Measurements from ENCODE around the gene PCDHGB1. TPM values are rescaled to one million over a fixed set of nuclear protein-coding genes. Genes with fewer than 3 reads are reported as not detected.
"Not testable (repeated sequence)": the region's sequence is repeated elsewhere in the genome, so short reads cannot be mapped to it uniquely, and the experiment has no call there.

PCDHGB1 gene
- total RNA-seq, 2 donors from 2014 or later: 0.15 to 1.7 TPM

- Histone ChIP-seq H3K27ac (no peak overlapping the region), H3K4me1 (no peaks in the 10 kb centered on the region), H3K27me3 (no peaks in the 10 kb centered on the region), H3K9ac (ENCODE audit: low read depth in 2 of 2, low read length in 2 of 2) (no peak overlapping the region), H3K4me3 (no peak overlapping the region), H3K9me3 (no peaks in the 10 kb centered on the region), H3K36me3 (no peaks in the 10 kb centered on the region)
- TF ChIP-seq CTCF (IDR thresholded peaks at IDR 0.05): no peak
- intact Hi-C loops (cut with DNase I): no loop called here
- DNase-seq: no peak
These were observed 43.4 kb downstream of the PCDHGB1 start for GRCh38 chr5:141393267-141393666.

- H3K4me3 ChIP-seq; H3K36me3 ChIP-seq; intact Hi-C loops (cut with DNase I); H3K27ac ChIP-seq; H3K4me1 ChIP-seq; DNase-seq; H3K9me3 ChIP-seq; H3K27me3 ChIP-seq; H3K9ac ChIP-seq (ENCODE audit: low read depth in 2 of 2, low read length in 2 of 2): not testable (repeated sequence)
These were observed 44.7 kb downstream of the PCDHGB1 start for GRCh38 chr5:141394401-141395187.

- DNase-seq: peak; percentile 40
- H3K4me1 ChIP-seq; H3K27ac ChIP-seq; H3K27me3 ChIP-seq; H3K9ac ChIP-seq (ENCODE audit: low read depth in 2 of 2, low read length in 2 of 2); H3K36me3 ChIP-seq; H3K9me3 ChIP-seq; H3K4me3 ChIP-seq; intact Hi-C loops (cut with DNase I): not testable (repeated sequence)
- TF ChIP-seq CTCF (IDR thresholded peaks at IDR 0.05): peak; percentile 52
These were observed 48.1 kb downstream of the PCDHGB1 start, which contains the start of gene PCDHGB5 for GRCh38 chr5:141397756-141398551. Gene PCDHGB5, plus strand, starts transcription at chr5:141397947. Its CDS starts 181 bp downstream, at chr5:141398128.

- no peak for DNase-seq
- H3K4me3 ChIP-seq: no peak overlapping the region
- no peak overlapping the region for H3K9ac ChIP-seq (ENCODE audit: low read depth in 2 of 2, low read length in 2 of 2)
- H3K27ac ChIP-seq: no peak overlapping the region
- no peak for TF ChIP-seq CTCF (IDR thresholded peaks at IDR 0.05)
- no peaks in the 10 kb centered on the region for H3K9me3 ChIP-seq
- H3K36me3 ChIP-seq: no peaks in the 10 kb centered on the region
- no peaks in the 10 kb centered on the region for H3K27me3 ChIP-seq
- intact Hi-C loops (cut with DNase I): no loop called here
- H3K4me1 ChIP-seq: no peaks in the 10 kb centered on the region
These were observed 48.7 kb downstream of the PCDHGB1 start for GRCh38 chr5:141398608-141399007.

- intact Hi-C loops (cut with DNase I): no loop called here
- no peaks in the 10 kb centered on the region for H3K27me3 ChIP-seq
- no peak overlapping the region for H3K9ac ChIP-seq (ENCODE audit: low read depth in 2 of 2, low read length in 2 of 2)
- H3K4me3 ChIP-seq: no peak overlapping the region
- H3K27ac ChIP-seq: no peak overlapping the region
- TF ChIP-seq CTCF (IDR thresholded peaks at IDR 0.05): no peak
- H3K36me3 ChIP-seq: no peaks in the 10 kb centered on the region
- no peak for DNase-seq
- no peaks in the 10 kb centered on the region for H3K9me3 ChIP-seq
- no peaks in the 10 kb centered on the region for H3K4me1 ChIP-seq
These were observed 49.8 kb downstream of the PCDHGB1 start for GRCh38 chr5:141399555-141400258.

Other genes starting within 250 kb of the PCDHGB1 start
- gene PCDHB3, start 249.6 kb upstream of the PCDHGB1 start, total RNA-seq: 1 to 10 TPM in 1 of 2 donors, under 1 TPM in 1; 0.40 to 1.5 TPM
- gene PCDHB4, start 228.3 kb upstream of the PCDHGB1 start, total RNA-seq: under 1 TPM; 0.17 to 0.96 TPM
- under 1 TPM; 0.10 to 0.66 TPM for gene PCDHB5, start 214.9 kb upstream of the PCDHGB1 start, total RNA-seq
- gene PCDHB6, start 200.0 kb upstream of the PCDHGB1 start, total RNA-seq: under 1 TPM; 0.11 to 0.15 TPM
- gene PCDHB7, start 177.5 kb upstream of the PCDHGB1 start, total RNA-seq: under 1 TPM; 0.15 to 0.40 TPM
- gene PCDHB8, start 172.3 kb upstream of the PCDHGB1 start, total RNA-seq: under 1 TPM; 0.25 to 0.40 TPM
- gene PCDHB16, start 167.7 kb upstream of the PCDHGB1 start, total RNA-seq: under 1 TPM; 0.17 to 0.53 TPM
- gene PCDHB9, start 162.9 kb upstream of the PCDHGB1 start, total RNA-seq: under 1 TPM; 0.47 to 0.53 TPM
- 1 to 10 TPM in 1 of 2 donors, under 1 TPM in 1; 0.17 to 1.1 TPM for gene PCDHB10, start 157.7 kb upstream of the PCDHGB1 start, total RNA-seq
- 1 to 10 TPM in 1 of 2 donors, under 1 TPM in 1; 0.59 to 2.2 TPM for gene PCDHB11, start 150.5 kb upstream of the PCDHGB1 start, total RNA-seq
- gene PCDHB12, start 141.4 kb upstream of the PCDHGB1 start, total RNA-seq: under 1 TPM; 0.40 to 0.56 TPM
- gene PCDHB13, start 136.2 kb upstream of the PCDHGB1 start, total RNA-seq: 1 to 10 TPM in 1 of 2 donors, under 1 TPM in 1; 0.40 to 1.3 TPM
- 1 to 10 TPM in 1 of 2 donors, under 1 TPM in 1; 0.62 to 1.8 TPM for gene PCDHB14, start 126.8 kb upstream of the PCDHGB1 start, total RNA-seq
- 1 to 10 TPM in 1 of 2 donors, under 1 TPM in 1; 0.27 to 1.8 TPM for gene PCDHB15, start 104.7 kb upstream of the PCDHGB1 start, total RNA-seq
- 1 to 10 TPM in 1 of 2 donors, under 1 TPM in 1; 0.21 to 1.1 TPM for gene SLC25A2, start 46.0 kb upstream of the PCDHGB1 start, total RNA-seq
- gene TAF7, start 29.3 kb upstream of the PCDHGB1 start, total RNA-seq: 10 to 100 TPM; 49.3 to 70.2 TPM
- gene PCDHGA1, start 19.6 kb upstream of the PCDHGB1 start, total RNA-seq: under 1 TPM; 0.10 to 0.37 TPM
- under 1 TPM; 0.22 to 0.50 TPM for gene PCDHGA2, start 11.3 kb upstream of the PCDHGB1 start, total RNA-seq
- gene PCDHGA3, start 6.3 kb upstream of the PCDHGB1 start, total RNA-seq: under 1 TPM; 0.10 to 0.21 TPM
- gene PCDHGA4, start 4.9 kb downstream of the PCDHGB1 start, total RNA-seq: 1 to 10 TPM in 1 of 2 donors, under 1 TPM in 1; 0.20 to 1.4 TPM
- gene PCDHGB2, start 9.9 kb downstream of the PCDHGB1 start, total RNA-seq: 1 to 10 TPM in 1 of 2 donors, under 1 TPM in 1; 0.47 to 1.8 TPM
- gene PCDHGA5, start 14.1 kb downstream of the PCDHGB1 start, total RNA-seq: 1 to 10 TPM in 1 of 2 donors, under 1 TPM in 1; 0.52 to 1.1 TPM
- 1 to 10 TPM in 1 of 2 donors, under 1 TPM in 1; 0.57 to 1.1 TPM for gene PCDHGB3, start 20.1 kb downstream of the PCDHGB1 start, total RNA-seq
- 1 to 10 TPM in 1 of 2 donors, under 1 TPM in 1; 0.82 to 1.5 TPM for gene PCDHGA6, start 23.8 kb downstream of the PCDHGB1 start, total RNA-seq
- gene PCDHGA7, start 32.6 kb downstream of the PCDHGB1 start, total RNA-seq: 1 to 10 TPM in 1 of 2 donors, under 1 TPM in 1; 0.59 to 1.0 TPM
- gene PCDHGB4, start 37.6 kb downstream of the PCDHGB1 start, total RNA-seq: under 1 TPM; 0.69 to 0.96 TPM
- under 1 TPM; 0.17 to 0.48 TPM for gene PCDHGA8, start 42.5 kb downstream of the PCDHGB1 start, total RNA-seq
- 1 to 10 TPM; 2.1 to 3.1 TPM for gene PCDHGB5, start 47.8 kb downstream of the PCDHGB1 start, total RNA-seq
- 1 to 10 TPM; 1.1 to 2.2 TPM for gene PCDHGA9, start 52.7 kb downstream of the PCDHGB1 start, total RNA-seq
- gene PCDHGB6, start 57.9 kb downstream of the PCDHGB1 start, total RNA-seq: 1 to 10 TPM; 1.0 to 1.8 TPM
- gene PCDHGA10, start 62.9 kb downstream of the PCDHGB1 start, total RNA-seq: 1 to 10 TPM; 2.7 to 4.7 TPM
- gene PCDHGB7, start 67.6 kb downstream of the PCDHGB1 start, total RNA-seq: 1 to 10 TPM; 2.5 to 3.3 TPM
- gene PCDHGA11, start 71.0 kb downstream of the PCDHGB1 start, total RNA-seq: 1 to 10 TPM; 1.3 to 1.6 TPM
- 1 to 10 TPM; 1.0 to 1.5 TPM for gene PCDHGA12, start 80.4 kb downstream of the PCDHGB1 start, total RNA-seq
- gene PCDHGC3, start 125.9 kb downstream of the PCDHGB1 start, total RNA-seq: 10 to 100 TPM; 13.1 to 22.2 TPM
- gene PCDHGC4, start 134.9 kb downstream of the PCDHGB1 start, total RNA-seq: under 1 TPM; 0.35 to 0.64 TPM
- under 1 TPM; 0.32 to 0.64 TPM for gene PCDHGC5, start 139.0 kb downstream of the PCDHGB1 start, total RNA-seq